H1 (cell line): ENCODE measurements around the gene TCEAL1. TPM values are rescaled to one million over a fixed set of nuclear protein-coding genes. Genes with fewer than 3 reads are reported as not detected.

Source experiments
- RXRA ChIP-seq: IDR thresholded peaks from 2 replicates; pipeline ENCODE4 v1.6.1; 2011; ENCODE audit warnings: low read depth, mild to moderate bottlenecking, low read length, moderate library complexity; ENCODE audit not compliant: insufficient read depth
- SUZ12 ChIP-seq: fragments of 200-600 bp; sonication (generic); IDR thresholded peaks from 2 replicates; pipeline ENCODE4 v1.6.1; 2012; ENCODE audit warnings: mild to moderate bottlenecking, inconsistent platforms, low read length, moderate library complexity, mixed read lengths
- polyA plus RNA-seq, 7 experiments: library from polyadenylated mRNA; depleted of rRNA in 3 of 7; stranded (reverse) in 5 of 7; unstranded in 2 of 7; fragments of >200 nt in 5 of 7; fragments of 200-250 nt in 2 of 7; gene quantifications; 1 replicate in 5 of 7; 2 replicates in 1 of 7; 4 replicates in 1 of 7; pipeline versions ENCODE4 v1.2.1 to v1.2.3, GENCODE V29; 2011 to 2013; ENCODE audit warnings: missing spikeins in 2 of 7, mixed read lengths in 2 of 7
- total RNA-seq: library from RNA; stranded (reverse); fragmentation: NEBNext Ultra II Directional; extraction: Animal tissue kit (Norgen Biotek cat#: 25700); gene quantifications from 2 replicates; pipeline ENCODE4 v1.2.1, GENCODE V29; 2021

Gene TCEAL1
- total and polyA plus RNA-seq, 2 of the 8 experiments (the other 6 are each of a cell fraction or from before 2014, with no cell fraction given) = 3.9 to 4.1 TPM

GRCh38 chrX:103669745-103670144 lies 41.0 kb downstream of the TCEAL1 start (continued):
- no peak for TF ChIP-seq RXRA
- TF ChIP-seq SUZ12 = no peak
